ENCODE data around the gene HOXD12. TPM values are rescaled to one million over a fixed set of nuclear protein-coding genes. Genes with fewer than 3 reads are reported as not detected.
A peak's percentile ranks its signal among the peaks of the same experiment; 100 is the strongest.

The HOXD12 gene
- total RNA-seq, 1 experiment from 2014 or later = 0.58 TPM

- Histone ChIP-seq H3K4me1 (ENCODE audit: insufficient read depth, low read length, poor library complexity, severe bottlenecking) (peaks cover 48% of the 10 kb centered on the region), H3K9me3 (ENCODE audit: low read depth, low read length, poor library complexity, severe bottlenecking) (no peaks in the 10 kb centered on the region), H3K27me3 (replicated peaks; ENCODE audit: insufficient read depth, low read depth, low read length, poor library complexity) (no peaks in the 10 kb centered on the region), H3K4me3 (ENCODE audit: low read depth, low read length, poor library complexity, severe bottlenecking) (peak overlapping the region; percentile 85), H3K27ac (ENCODE audit: low read depth, low read length, poor library complexity, severe bottlenecking) (peak overlapping the region; percentile 98), H3K36me3 (ENCODE audit: insufficient read depth, low read length, poor library complexity, severe bottlenecking) (peaks cover 5% of the 10 kb centered on the region)
- POLR2A ChIA-PET (ENCODE audit: low non-redundant PET) = no interaction called here
- BruUV-seq (replicated peaks) = no TSS peak
- TF ChIP-seq EZH2 (IDR thresholded peaks at IDR 0.05; ENCODE audit: borderline replicate concordance, low read depth, low read length, poor library complexity, severe bottlenecking) (no peak), CTCF (conservative IDR thresholded peaks at IDR 0.05; ENCODE audit: low read depth, low read length) (no peak)
- DNase-seq (ENCODE audit: low spot score) = no peak
- intact Hi-C loops (cut with micrococcal nuclease; ENCODE audit: unreplicated experiment) = loop anchor here (5.0 kb wide), 1 partner anchor 680 kb away; no protein-coding TSS in a partner anchor
- CTCF ChIA-PET = no interaction called here
These were observed 37.6 kb downstream of the HOXD12 start for GRCh38 chr2:176137252-176137580.

- no TSS peak for BruUV-seq (replicated peaks)
- H3K4me1 ChIP-seq (ENCODE audit: insufficient read depth, low read length, poor library complexity, severe bottlenecking) = peaks cover 46% of the 10 kb centered on the region
- peak; percentile 49 for DNase-seq (ENCODE audit: low spot score)
- ChIA-PET CTCF (interaction anchor here (4.2 kb wide), 1 partner anchor 317 kb away, joined by 35 read pairs; no protein-coding TSS in a partner anchor), POLR2A (ENCODE audit: low non-redundant PET) (no interaction called here)
- intact Hi-C loops (cut with micrococcal nuclease; ENCODE audit: unreplicated experiment) = loop anchor here (5.0 kb wide), 1 partner anchor 679 kb away; no protein-coding TSS in a partner anchor
- no peaks in the 10 kb centered on the region for H3K27me3 ChIP-seq (replicated peaks; ENCODE audit: insufficient read depth, low read depth, low read length, poor library complexity)
- H3K9me3 ChIP-seq (ENCODE audit: low read depth, low read length, poor library complexity, severe bottlenecking) = no peaks in the 10 kb centered on the region
- peak overlapping the region; percentile 98 for H3K27ac ChIP-seq (ENCODE audit: low read depth, low read length, poor library complexity, severe bottlenecking)
- peak overlapping the region; percentile 85 for H3K4me3 ChIP-seq (ENCODE audit: low read depth, low read length, poor library complexity, severe bottlenecking)
- H3K36me3 ChIP-seq (ENCODE audit: insufficient read depth, low read length, poor library complexity, severe bottlenecking) = peaks cover 5% of the 10 kb centered on the region
- TF ChIP-seq CTCF (conservative IDR thresholded peaks at IDR 0.05; ENCODE audit: low read depth, low read length) (no peak), EZH2 (IDR thresholded peaks at IDR 0.05; ENCODE audit: borderline replicate concordance, low read depth, low read length, poor library complexity, severe bottlenecking) (no peak)
These were observed 38.3 kb downstream of the HOXD12 start for GRCh38 chr2:176137906-176138305.

- POLR2A ChIA-PET (ENCODE audit: low non-redundant PET) = no interaction called here
- Histone ChIP-seq H3K27me3 (replicated peaks; ENCODE audit: insufficient read depth, low read depth, low read length, poor library complexity) (no peaks in the 10 kb centered on the region), H3K4me3 (ENCODE audit: low read depth, low read length, poor library complexity, severe bottlenecking) (peak overlapping the region; percentile 85), H3K27ac (ENCODE audit: low read depth, low read length, poor library complexity, severe bottlenecking) (peak overlapping the region; percentile 98), H3K4me1 (ENCODE audit: insufficient read depth, low read length, poor library complexity, severe bottlenecking) (peaks cover 39% of the 10 kb centered on the region), H3K9me3 (ENCODE audit: low read depth, low read length, poor library complexity, severe bottlenecking) (no peaks in the 10 kb centered on the region), H3K36me3 (ENCODE audit: insufficient read depth, low read length, poor library complexity, severe bottlenecking) (peaks cover 5% of the 10 kb centered on the region)
- TSS peak; percentile 27 for BruUV-seq (replicated peaks)
- TF ChIP-seq CTCF (conservative IDR thresholded peaks at IDR 0.05; ENCODE audit: low read depth, low read length) (no peak), EZH2 (IDR thresholded peaks at IDR 0.05; ENCODE audit: borderline replicate concordance, low read depth, low read length, poor library complexity, severe bottlenecking) (no peak)
- DNase-seq (ENCODE audit: low spot score) = peak; percentile 75
- CTCF ChIA-PET = interaction anchor here (1.0 to 4.2 kb wide), 5 partner anchors 8 to 416 kb away, joined by 3 to 35 read pairs (median 5); no protein-coding TSS in a partner anchor
- intact Hi-C loops (cut with micrococcal nuclease; ENCODE audit: unreplicated experiment) = loop anchor here (5.0 kb wide), 1 partner anchor 679 kb away; no protein-coding TSS in a partner anchor
These were observed 38.9 kb downstream of the HOXD12 start for GRCh38 chr2:176138526-176138922.
